GM12878 (cell line): ENCODE measurements around the gene VPS54. TPM values are rescaled to one million over a fixed set of nuclear protein-coding genes. Genes with fewer than 3 reads are reported as not detected.

Source experiments
- ATAC-seq: fragments of 200-7000 bp; cut with Tn5 transposase; 3 replicates; pipeline ENCODE4 v1.9.1; 2020; ENCODE audit warnings: mild to moderate bottlenecking, moderate library complexity
- BruUV-seq: library from RNA; stranded (reverse); fragments of 400-500 nt; replicated peaks from 2 replicates; lab custom pipeline; 2021; lab: Mats Ljungman, UMichigan
- CTCF ChIA-PET: fragments of 300-600 bp; sonication (Branson Sonifier 250); formaldehyde crosslinking; extraction: SDS; loops from one replicate; lab custom pipeline; 2021; ENCODE audit warnings: inconsistent platforms; lab: Yijun Ruan, JAX
- POLR2A ChIA-PET: fragments of 350-600 bp; formaldehyde crosslinking; extraction: SDS; loops from one replicate; lab custom pipeline; 2021; ENCODE audit warnings: inconsistent platforms; lab: Charles Lee
- RAD21 ChIA-PET: fragments of 300-600 bp; sonication (Branson Sonifier 250); formaldehyde crosslinking; loops from one replicate; lab custom pipeline; 2023; ENCODE audit warnings: antibody characterized with exemption; ENCODE audit not compliant: unreplicated experiment; lab: Charles Lee
- SMC1A ChIA-PET: fragments of 300-600 bp; sonication (Branson Sonifier 250); formaldehyde crosslinking; loops from one replicate; lab custom pipeline; 2023; ENCODE audit not compliant: unreplicated experiment, uncharacterized antibody; lab: Charles Lee
- DNase-seq: peaks from one replicate; pipeline ENCODE4 v3.0.0-alpha.2; 2011; ENCODE audit warnings: low read depth, low spot score
- FAIRE-seq: peaks from 3 replicates; lab custom pipeline; 2011; peaks lifted over from hg19 to GRCh38; lab: Jason Lieb, UNC
- H2AFZ ChIP-seq: 2 replicates; pipeline ENCODE4 v1.6.0; 2011; ENCODE audit warnings: low read depth, low read length, control low read depth; ENCODE audit not compliant: control insufficient read depth
- H3K27ac ChIP-seq: 2 replicates; pipeline ENCODE4 v1.5.1; 2011; ENCODE audit warnings: control low read depth; ENCODE audit not compliant: control insufficient read depth, insufficient read depth
- H3K27me3 ChIP-seq, 2 experiments: replicated peaks in 1 of 2; 2 replicates each; pipeline versions ENCODE4 v1.6.0 to v1.6.1; 2011; ENCODE audit warnings: low read length in 1 of 2; ENCODE audit not compliant: control insufficient read depth in 2 of 2, insufficient read depth in 2 of 2
- H3K36me3 ChIP-seq, 2 experiments: 2 replicates each; pipeline ENCODE4 v1.5.1; 2011; ENCODE audit warnings: low read length in 1 of 2; ENCODE audit not compliant: control insufficient read depth in 2 of 2, insufficient read depth in 2 of 2
- H3K4me1 ChIP-seq: 2 replicates; pipeline ENCODE4 v1.6.1; 2011; ENCODE audit warnings: mild to moderate bottlenecking, low read length, moderate library complexity, mixed read lengths; ENCODE audit not compliant: control insufficient read depth, insufficient read depth
- H3K4me2 ChIP-seq: 2 replicates; pipeline ENCODE4 v1.6.0; 2011; ENCODE audit warnings: control low read depth; ENCODE audit not compliant: control insufficient read depth, insufficient read depth
- H3K4me3 ChIP-seq: fragments of 200-600 bp; sonication (generic); 2 replicates; pipeline ENCODE4 v1.5.1; 2016
- H3K79me2 ChIP-seq: 2 replicates; pipeline ENCODE4 v1.6.0; 2011; ENCODE audit warnings: low read length; ENCODE audit not compliant: control insufficient read depth, insufficient read depth
- H3K9ac ChIP-seq: 2 replicates; pipeline ENCODE4 v1.8.0; 2011; ENCODE audit warnings: low read length, control low read depth, mixed read lengths; ENCODE audit not compliant: control insufficient read depth, insufficient read depth
- H3K9me3 ChIP-seq: replicated peaks from 3 replicates; pipeline ENCODE4 v1.5.1; 2011; ENCODE audit warnings: mild to moderate bottlenecking, low read length; ENCODE audit not compliant: control insufficient read depth, insufficient read depth
- H4K20me1 ChIP-seq: 2 replicates; pipeline ENCODE4 v1.6.0; 2011; ENCODE audit not compliant: control insufficient read depth, insufficient read depth
- POLR2A ChIP-seq: IDR thresholded peaks from 2 replicates; pipeline ENCODE4 v1.6.1; 2011; ENCODE audit warnings: low read depth, mild to moderate bottlenecking, low read length
- ZBTB40 ChIP-seq: fragments of 450-650 bp; IDR thresholded peaks from 2 replicates; pipeline ENCODE4 v1.6.1; 2016; ENCODE audit warnings: mild to moderate bottlenecking, moderate library complexity, borderline replicate concordance
- WGBS: methylation state at CpG from one replicate; pipeline ENCODE4 v1.1.6; 2016; ENCODE audit warnings: low lambda C conversion rate; ENCODE audit not compliant: insufficient replicate concordance, insufficient coverage; ENCODE audit errors: missing lambda C conversion rate; 5-methylcytosine and 5-hydroxymethylcytosine counted together
- in situ Hi-C: fragments of 300-500 bp; cut with MboI; formaldehyde crosslinking; loops from 9 replicates; pipeline ENCODE4 v1.14.3; 2018; ENCODE audit warnings: mixed read lengths
- intact Hi-C: fragments of 100-400 bp; cut with micrococcal nuclease; formaldehyde crosslinking; loops from one replicate; pipeline ENCODE4 v1.14.2; 2022; ENCODE audit not compliant: unreplicated experiment
- polyA plus RNA-seq, 11 experiments: library from polyadenylated mRNA; depleted of rRNA in 4 of 11; unstranded in 6 of 11; stranded (reverse) in 5 of 11; fragments of >200 nt; fragmentation: Nextera tagmentation in 4 of 11; fragmentation: Illumina TruSeq in 1 of 11; extraction: Ambion mirVana in 4 of 11; extraction: Trizol in 1 of 11; gene quantifications; 1 replicate in 1 of 11; 2 replicates in 10 of 11; pipeline versions ENCODE4 v1.2.1 to v1.2.3, GENCODE V29; 2011 to 2016; ENCODE audit warnings: inconsistent platforms in 2 of 11, missing spikeins in 2 of 11, low read depth in 1 of 11
- total RNA-seq, 4 experiments: library from RNA; depleted of rRNA in 3 of 4; stranded (reverse); fragments of >200 nt in 3 of 4; fragmentation: Illumina TruSeq in 1 of 4; extraction: Trizol in 1 of 4; gene quantifications; 2 replicates each; pipeline versions ENCODE4 v1.2.1 to v1.2.3, GENCODE V29; 2013 to 2021

VPS54 gene
- total and polyA plus RNA-seq, 10 of the 15 experiments (the other 5 are each of a cell fraction or from before 2014, with no cell fraction given), result 1.6 to 16.2 (median 9.3) TPM

GRCh38 chr2:64045938-64046337, 26.7 kb upstream of the VPS54 start:
- Histone ChIP-seq H3K9ac (no peak overlapping the region), H3K27me3 (no peaks in the 10 kb centered on the region), H3K9me3 (no peaks in the 10 kb centered on the region), H3K4me1 (peaks cover 6% of the 10 kb centered on the region), H3K27ac (no peak overlapping the region), H2AFZ (no peak overlapping the region), H3K79me2 (no peaks in the 10 kb centered on the region), H3K4me2 (no peak overlapping the region), H4K20me1 (no peaks in the 10 kb centered on the region), H3K36me3 (no peaks in the 10 kb centered on the region), H3K4me3 (no peak overlapping the region)
- TF ChIP-seq ZBTB40, result 0 out of 2 replicates have a peak, but pooled peaks have one; percentile 17
- no peak for TF ChIP-seq POLR2A
- in situ Hi-C loops (no loop called here), intact Hi-C loops (no loop called here)
- SMC1A ChIA-PET, result interaction anchor here (0.6 to 11.0 kb wide), 7 partner anchors 39 to 740 kb away, joined by 3 to 333 read pairs (median 3); no protein-coding TSS in a partner anchor
- DNase-seq (no peak), ATAC-seq (no peak), FAIRE-seq (no peak)
- WGBS, result 44% methylated on average over 2 of the region's 2 CpGs
- RAD21 ChIA-PET, result interaction anchor here (0.7 to 12.9 kb wide), 4 partner anchors 60 to 282 kb away, joined by 3 to 358 read pairs (median 42); no protein-coding TSS in a partner anchor
- CTCF ChIA-PET, result interaction anchor here (1.6 to 14.1 kb wide), 5 partner anchors 8 to 442 kb away, joined by 3 to 420 read pairs (median 7); no protein-coding TSS in a partner anchor
- BruUV-seq, result no TSS peak
- POLR2A ChIA-PET, result interaction anchor here (0.7 to 1.1 kb wide), 2 partner anchors 19 to 284 kb away, joined by 5 to 9 read pairs; no protein-coding TSS in a partner anchor
